Non-pigmented ciliary epithelial cell (primary cell): ENCODE measurements around the gene DEPP1.

Experiments used
- DNase-seq: peaks from one replicate; pipeline ENCODE4 v3.0.0-alpha.2; 2010; ENCODE audit warnings: low read depth

Gene DEPP1

DNA sequence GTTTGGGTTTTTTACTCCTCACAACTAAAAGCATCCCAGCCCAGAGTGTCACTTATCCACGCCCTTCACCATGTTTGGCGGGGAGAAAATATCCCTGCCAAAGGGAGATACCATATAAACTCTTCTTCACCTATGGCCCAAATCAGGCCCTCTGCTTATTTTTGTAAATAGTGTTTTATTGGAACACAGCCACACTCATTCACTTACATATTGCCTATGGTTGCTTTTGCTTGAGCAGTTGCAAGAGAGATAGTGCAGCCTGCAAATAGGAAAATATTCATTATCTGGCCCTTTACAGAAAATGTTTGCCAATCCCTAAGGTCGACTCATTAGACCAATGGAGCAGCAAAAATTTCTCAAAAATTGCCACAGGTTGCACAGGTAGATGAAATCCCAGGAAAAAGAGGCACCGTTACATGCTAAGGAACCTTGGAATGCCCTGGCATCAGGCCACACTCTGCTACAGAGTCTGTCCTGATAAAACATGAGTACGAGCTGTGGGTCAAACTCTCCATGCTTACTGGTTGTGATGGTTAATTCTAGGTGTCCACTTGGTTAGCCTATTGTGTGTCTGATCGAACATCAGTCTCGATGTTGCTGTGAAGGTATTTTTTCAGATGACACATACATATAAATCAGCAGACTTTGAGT lies 26.9 kb downstream of the DEPP1 start:
- no peak for DNase-seq

DNA sequence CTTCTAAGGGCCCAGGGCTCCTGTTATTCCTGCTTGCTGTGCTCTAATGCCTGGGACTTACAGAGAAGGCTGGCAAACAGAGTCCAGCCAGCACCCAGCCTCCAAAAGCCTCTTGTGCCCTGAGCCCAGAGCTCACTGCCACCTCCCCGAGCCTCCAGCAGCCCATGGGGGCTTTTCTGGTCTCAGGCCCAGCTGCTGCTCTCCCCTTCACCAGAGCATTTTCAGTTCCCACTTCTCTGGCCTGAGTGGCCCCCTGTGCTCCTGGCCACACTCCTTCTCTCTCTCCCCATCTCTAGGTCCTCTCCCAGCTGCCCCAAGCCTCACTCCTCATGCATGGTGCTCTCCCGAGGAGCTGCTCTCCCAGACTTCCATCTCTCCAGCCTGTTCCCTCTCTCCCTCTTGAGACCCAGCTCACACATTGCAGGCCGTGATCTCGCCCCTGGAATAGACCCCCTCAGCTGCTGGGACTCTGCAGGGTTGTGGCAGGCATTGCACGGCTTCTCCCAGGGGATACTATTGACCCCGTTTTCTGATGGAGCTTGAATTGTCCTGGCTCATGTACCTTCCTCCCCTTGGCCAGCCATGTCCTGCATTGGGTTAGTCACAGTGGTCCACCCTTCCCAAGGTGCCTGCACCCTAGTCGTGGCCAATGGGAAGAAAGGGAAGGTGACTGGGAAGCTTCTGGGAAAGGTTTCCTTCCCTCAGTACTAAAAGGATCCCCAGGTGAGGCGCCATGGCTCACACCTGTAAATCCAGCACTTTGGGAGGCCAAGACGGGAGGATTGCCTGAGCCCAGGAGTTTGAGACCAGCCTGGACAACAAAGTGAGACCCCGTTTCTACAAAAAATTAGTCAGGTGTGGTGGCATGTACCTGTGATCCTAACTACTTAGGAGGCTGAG lies 28.0 kb downstream of the DEPP1 start:
- DNase-seq: no peak

DNA sequence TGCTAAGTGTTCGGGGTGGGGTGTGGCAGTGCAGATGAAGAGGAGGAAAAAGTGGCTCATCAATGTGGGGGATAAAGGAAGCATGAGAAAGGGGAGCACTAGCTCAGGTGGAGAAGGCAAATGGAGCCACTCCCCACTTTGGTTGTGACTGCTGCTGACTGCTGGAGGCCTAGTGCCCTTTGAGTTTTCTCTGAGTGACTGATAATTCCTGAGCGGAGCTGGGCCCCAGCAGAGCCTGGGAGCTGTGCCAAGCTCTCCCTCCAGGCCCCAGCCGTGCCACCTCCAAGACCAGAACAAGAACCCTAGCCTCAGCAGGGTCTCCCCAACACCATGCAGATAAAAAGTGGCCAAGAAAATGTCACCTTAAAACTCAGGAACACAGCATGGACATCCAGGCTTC lies 28.7 kb downstream of the DEPP1 start:
- no peak for DNase-seq

DNA sequence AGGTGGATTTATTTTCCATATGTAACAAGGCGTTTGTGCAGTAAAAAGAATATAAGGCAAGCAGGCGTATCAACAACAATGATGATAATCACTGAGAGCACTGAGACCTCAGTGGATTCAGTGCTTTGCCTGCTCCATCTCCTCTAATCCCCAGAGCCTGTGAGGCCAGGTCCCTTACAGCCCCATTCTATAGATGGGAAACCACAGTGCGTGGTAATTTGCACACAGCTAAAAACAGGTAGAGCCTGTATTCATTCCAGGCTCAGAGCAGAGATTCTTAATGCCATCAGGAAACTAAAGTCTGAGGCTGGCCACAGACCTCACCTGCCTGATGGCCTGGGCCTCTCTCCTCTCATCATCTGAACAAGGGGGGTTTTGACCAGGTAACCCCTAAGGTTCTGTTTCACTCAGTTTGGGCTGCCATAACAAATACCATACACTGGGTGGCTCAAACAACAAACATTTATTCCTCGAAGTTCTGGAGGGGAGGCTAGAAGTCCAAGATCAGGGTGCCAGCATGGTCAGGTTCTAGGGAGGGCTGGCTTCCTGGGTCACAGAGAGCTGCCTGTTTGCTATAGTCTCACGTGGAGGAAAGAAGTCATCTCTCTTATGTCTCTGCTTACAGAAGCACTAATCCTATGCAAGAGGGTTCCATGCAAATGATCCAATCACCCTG lies 29.3 kb downstream of the DEPP1 start:
- DNase-seq: no peak

DNA sequence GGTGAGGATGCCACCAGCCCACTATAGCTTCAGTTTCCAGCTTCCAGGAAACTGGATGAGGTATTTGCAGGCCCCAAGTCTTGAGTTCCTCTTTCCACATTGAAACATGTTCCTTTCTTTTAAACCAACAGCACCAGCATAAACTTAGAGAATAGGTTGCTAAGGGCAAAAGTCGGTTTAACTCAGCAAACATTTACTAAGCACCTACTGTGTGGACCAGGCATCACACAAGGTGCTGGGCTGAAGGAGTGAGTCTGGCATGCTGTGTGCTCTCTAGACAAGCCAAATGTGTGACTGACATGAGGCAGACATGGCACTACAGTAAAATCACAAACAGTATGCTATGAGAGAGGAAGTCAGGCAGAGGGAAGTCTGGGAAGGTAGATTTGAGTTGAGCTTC lies 30.0 kb downstream of the DEPP1 start:
- DNase-seq: no peak

DNA sequence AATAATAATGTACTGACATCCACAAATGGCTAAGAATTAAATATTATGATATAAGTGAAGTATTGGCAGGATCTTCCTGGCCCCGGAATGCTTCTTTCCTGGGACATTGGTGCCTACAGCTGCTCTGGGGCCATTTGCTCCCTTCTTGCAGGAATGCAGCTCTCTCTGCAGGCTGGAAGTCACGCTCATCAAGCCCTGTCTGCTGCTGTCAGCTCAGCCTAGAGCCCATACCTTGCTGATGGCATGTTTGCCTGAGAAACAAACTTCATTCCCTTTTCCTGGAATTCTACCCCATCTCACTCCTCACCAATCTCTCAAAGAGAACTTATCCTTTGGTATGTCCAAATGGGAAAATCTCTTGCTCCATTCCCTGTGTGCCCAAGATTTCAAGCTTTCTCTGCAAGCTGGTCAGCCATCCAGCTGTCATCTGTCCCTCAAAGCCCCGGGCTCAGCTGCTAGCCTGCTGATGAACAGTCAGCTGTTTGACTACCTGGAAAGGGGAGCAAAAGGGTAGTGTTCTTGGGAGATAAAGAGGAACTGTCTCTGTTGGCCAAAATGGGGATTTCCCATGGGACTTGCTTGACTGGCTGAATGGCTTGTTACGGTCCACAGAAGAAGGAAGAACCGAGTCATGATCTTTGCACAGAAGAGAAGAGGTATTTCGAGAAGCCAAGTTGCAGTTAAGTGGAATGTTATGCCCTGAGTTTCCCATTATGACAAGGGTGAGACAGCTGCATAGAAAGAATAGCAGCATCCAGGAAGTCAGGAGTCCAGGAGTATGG lies 31.0 kb downstream of the DEPP1 start:
- DNase-seq: no peak

DNA sequence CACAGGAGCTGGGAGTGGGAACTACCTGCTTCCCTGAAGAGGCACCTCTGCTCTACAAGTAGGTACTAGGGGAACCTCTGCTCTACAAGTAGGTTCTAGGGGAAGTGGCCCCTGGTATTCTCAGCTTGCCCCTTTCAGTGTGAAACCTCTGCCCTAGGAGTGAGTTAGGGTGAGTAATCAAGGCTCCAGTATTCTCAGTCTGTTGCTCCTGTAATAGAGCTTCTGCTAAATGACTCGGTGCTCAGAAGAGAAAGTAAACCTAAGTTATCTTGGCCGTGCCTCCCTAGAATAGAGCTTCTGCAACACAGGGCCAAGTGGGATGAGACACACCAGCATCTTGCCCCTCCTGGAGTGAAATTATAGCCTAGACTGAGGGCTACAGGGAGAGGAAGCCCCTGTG lies 32.4 kb downstream of the DEPP1 start:
- DNase-seq: no peak

DNA sequence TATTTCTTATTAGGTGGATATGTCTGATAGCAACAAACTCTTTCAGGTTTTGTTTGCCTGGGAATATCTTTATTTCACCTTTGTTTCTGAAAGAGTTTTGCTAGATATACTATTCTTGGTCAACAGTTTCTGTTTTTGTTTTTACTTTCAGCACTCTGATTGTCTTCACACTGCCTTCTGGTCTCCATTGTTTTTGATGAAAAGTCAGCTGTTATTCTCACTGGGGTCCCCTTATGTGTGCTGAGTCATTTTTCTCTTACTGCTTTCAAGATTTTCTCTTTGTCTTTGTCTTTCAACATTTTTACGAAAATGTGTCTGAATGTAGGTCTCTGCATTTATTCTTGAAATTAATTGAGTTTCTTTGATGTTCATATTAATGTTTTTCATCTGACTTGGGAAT lies 34.3 kb downstream of the DEPP1 start:
- no peak for DNase-seq

DNA sequence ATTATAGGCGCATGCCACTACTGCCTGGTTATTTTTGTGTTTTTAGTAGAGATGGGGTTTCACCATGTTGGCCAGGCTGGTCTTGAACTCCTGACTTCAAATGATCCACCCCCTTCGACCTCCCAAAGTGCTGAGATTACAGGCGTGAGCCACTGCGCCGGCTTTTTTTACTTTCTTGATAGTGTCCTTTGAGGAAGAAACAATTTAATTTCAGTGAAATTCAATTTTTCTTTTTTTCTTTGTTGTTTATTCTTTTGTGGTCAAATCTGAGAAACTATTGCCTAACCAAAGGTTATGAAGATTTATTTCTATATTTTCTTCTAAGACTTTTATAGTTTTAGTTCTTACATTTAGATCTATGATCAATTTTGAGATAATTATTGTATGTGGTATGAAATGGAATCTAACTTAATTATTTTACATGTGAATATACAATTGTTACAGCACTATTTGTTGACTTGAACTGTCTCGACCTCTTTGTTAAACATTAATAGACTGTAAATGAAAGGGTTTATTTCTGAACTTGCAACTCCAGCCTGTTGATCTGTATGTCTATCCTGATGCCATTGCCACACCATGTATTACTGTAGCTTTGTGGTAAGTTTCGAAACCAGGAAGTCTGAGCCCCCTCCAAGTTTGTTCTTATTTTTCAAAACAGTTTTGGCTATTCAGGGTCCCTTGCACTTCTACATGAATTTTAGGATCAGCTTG lies 38.8 kb downstream of the DEPP1 start:
- no peak for DNase-seq

DNA sequence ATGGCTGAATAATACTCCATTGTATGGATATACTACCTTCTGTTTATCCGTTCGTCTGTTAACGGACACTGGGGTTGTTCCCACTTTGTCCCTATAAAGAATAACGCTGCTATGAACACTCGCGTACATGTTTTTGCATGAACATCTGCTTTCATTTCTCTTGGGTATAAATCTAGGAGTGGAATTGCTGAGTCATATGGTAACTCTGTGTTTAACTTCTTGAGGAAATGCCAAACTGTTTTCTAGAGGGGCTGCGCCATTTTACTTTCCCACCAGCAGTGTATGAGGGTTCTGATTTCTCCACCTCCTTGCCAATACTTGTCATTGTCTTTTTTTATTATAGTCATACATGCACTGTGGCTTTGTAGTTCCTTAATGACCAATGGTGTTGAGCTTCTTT lies 39.7 kb downstream of the DEPP1 start:
- no peak for DNase-seq

DNA sequence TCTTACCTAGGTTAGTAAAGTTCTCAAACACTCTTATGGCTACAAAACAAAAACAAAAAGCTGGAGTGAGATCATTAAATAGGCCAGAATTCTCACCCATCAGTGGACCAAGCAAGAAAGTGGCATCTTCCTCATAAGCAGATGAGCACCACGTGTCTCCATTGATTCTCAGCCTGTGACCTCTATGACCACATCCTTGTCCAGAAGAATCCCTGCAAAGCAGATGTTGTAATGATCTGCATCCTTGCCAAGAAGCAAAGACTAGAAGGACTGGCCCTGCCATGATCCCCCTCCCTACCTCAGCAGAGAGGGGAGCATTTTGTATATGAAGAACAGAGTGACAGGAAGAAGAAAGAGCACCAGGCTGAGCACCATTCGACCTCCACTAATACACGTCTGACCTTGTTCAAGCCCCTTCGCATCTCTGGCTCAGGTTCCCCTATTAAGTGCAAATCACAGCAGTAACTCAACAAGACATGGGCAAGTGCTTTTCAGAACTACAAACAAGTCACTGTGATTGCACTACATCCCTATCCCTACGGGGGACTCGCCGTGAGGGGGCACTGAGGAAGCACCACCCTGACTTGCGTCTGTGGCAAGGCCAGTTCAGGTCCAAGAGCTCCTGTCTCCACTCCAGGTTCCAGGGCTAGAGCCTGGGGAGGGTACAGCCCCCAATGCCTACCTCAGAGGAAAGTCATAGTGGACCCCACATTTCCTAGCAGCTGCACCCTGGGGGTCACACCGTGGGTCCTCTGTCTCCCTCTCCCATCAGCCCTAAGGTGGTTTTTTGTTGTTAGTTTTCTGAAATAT lies 41.2 kb downstream of the DEPP1 start:
- DNase-seq: no peak

DNA sequence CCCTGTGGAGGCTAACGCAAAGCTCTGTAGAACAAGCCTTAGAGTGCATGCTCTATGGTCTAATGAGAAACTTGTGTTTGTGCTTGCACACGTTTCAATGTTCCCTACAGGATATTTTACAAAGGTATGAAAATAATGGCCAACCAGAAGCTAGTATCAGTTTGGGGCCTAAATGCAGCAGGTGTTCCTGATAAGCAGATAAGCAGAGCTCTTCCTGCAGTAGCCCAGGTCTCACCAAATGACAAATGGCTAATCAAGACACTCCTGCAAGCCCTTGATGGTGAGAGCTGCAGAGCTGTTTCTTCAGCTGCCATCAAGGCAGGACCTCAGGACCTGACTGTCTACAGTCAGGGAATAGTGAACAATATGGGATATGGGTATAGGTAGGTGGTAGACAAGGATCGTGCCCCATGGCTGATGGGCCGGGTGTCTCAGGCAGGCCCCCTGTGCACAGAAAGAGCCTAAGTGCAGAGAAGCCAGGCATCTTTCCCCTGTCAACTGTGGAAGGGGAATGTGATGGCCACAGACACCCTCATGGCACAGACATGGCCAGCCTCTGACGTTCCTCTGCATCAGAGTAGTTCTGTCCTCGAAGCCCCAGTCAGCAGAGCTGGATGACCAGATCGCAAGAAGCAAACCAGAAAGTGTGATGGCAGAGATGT lies 42.2 kb downstream of the DEPP1 start:
- no peak for DNase-seq

DNA sequence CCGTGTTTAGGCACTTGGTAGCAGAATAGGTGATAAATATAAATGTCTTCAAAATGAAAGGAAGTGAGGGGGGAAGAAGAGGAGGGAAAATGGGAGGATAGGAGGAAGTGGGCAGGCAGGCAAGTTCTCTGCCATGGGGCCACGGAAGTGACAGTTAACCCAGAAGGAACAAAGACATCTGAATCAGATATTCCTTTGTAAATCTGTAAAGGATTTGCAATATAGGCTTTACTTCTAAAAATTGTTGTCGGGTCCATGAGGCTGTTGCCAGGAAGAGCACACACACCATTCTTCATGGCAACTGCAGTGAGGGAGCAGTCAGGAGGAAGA lies 42.7 kb downstream of the DEPP1 start:
- DNase-seq: no peak

DNA sequence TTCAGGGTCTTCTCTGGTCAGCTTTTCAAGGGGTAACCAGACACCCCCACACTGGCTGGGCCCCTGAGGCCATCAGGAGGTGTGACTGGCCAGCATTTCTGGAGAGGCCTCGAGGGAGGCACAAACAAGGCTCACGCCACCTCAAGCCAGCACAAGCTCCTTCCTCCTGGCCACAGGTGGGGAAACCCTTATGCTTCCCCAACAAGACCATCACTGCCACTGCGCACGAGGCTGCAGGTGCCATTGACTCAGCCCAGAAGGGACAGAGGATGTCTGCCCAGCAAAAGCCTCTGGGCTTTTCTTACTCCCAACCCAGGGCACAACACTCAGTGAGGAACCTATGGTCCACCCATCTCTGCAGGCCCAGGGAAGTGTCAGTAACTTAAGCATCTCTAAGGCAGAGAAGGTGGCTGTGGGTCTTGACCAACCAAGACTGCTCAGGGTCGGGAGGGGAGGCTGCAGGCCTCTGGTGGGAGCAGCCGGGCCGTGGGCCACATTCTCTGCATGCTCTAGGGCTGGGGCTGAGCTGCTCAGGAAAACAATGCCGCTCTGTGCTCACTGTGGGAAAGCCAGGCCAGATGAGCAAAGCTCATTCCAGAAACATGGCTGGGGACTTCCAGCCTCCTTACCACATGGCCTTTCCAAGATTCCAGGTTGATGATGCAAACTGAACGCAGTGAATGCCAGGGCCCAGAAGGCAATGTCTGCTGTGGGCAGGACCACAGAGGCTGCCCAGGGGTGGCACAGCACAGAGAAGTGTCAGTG lies 43.2 kb downstream of the DEPP1 start:
- peak; percentile 66 for DNase-seq

DNA sequence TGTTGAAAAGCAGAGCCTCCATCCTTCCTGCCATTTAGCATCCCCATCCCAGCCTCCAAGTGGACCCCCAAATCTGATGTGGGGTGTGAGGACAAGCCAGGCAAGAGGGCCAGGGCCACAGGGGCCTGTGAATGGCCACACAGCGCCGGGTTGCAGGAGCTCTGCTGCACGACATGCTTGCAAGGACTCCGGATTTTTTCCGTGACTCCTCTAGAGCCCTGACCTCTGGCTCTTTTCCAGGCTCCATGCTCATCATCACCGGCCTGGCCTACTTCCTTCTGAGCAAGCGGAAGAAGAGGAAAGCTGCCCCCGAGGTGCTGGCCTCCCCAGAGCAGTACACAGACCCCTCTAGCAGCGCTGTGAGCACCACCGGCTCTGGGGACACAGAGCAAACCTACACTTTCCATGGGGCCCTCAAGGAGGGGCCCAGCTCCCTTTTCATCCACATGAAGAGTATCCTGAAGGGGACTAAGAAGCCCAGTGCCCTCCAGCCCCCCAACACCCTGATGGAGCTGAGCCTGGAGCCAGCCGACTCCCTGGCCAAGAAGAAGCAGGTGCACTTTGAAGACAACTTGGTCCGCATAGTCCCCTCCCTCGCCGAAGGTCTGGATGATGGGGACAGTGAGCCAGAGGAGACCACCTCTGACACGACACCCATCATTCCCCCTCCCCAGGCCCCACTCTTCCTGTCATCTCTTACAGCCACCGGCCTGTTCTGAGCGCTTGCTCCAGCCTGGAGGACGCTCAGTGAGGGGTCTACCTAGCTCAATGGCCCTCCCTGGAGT lies 44.0 kb downstream of the DEPP1 start:
- DNase-seq: no peak

DNA sequence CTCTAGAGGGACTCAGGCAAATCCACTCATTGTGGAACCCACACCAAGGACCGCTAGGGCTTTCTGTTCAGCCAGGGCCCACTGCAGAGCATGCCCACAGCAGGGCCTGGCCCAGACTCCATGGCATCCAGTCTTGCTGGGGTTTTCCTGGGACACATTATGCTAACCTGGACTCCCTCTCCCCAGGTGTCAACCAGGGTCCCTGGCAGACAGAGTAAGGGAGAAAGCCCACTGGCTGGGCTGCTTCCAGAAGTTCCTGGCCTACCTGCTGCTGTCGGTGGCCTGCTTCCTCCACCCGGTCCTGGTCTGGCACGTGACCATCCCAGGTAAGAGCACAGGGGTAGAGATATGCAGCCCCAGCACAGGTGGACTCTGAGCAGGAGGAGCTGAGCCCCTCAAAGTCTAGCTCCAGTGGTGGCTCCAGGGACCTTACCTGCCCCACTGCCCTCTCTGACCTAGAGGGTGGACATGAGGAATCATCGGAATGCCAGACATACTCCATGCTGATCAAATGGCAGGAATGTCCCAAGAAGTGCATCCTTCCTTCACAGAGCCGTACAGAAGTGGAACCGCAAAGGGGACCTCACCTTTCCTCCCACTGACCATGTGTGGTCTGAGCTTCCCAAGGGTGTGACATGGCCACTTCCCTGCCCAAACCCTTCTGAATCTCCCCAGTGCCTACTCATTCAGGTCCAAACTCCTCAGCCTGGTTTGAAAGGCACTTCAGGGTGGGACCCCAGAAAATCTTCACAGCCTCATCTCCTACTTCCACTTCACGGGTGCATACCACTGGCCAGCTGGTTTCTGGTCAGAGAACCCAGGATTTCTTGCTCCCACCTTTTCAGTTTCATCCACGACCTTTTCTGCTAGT lies 44.9 kb downstream of the DEPP1 start:
- DNase-seq: no peak

DNA sequence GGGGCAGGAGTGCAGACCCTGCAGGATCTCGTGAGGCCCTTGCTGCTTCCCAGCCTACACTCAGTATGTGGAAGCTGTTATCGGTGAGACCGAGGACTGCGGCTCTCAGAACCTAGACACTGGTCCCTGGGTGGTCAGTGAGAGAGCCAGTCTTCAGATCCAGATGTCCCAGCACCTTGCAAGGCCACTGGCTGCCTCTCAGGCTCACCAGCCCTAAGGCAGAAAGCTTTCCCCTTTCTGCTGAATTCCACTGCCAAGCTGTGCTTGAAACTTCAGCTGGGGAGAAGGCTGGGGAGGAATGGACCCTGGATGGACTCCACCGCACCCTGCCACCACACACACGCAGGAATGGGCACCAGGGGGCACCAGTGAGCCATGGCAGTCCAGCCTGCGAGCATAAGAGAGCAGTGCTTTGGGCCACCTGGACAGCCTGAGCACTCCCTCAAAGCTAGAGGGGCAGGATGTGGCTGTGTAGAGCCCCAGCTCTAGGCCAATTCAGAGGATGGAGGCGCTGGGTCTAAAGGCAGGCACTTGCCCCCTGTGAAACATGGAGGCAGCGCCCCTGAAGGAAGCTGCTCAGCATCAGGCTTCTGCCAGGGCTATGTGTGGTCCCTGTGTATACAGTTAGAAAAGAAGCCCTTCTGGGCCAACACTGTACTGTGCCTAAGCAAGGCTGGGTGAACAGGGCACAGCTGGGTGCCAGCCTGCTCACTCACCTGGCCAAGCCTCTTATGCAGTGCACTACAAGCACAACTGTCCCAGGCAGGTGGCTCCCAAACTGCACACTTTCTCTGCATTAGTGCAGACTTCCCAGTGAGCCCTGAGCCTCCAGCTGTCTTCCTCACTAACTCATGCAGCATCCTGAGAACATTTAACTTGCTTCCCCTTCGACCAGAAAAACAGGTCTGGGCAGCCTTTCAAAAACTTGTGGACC lies 45.8 kb downstream of the DEPP1 start:
- DNase-seq: peak; percentile 30
